T-helper 1 cell treated with Interleukin-12 subunit alpha and Interleukin-12 subunit beta and Interleukin-4 antibody, amounts not matched to agents 30 μg/mL and 1 μg/mL, for 36 hours (primary cell): ENCODE results near the gene MYT1.

ENCODE experiments used
- H3K27ac Mint-ChIP-seq: one replicate; pipeline ENCODE4 v1.8.0; 2021; ENCODE audit warnings: mild to moderate bottlenecking, mixed read lengths
- H3K27me3 Mint-ChIP-seq: one replicate; pipeline ENCODE4 v1.8.0; 2021; ENCODE audit warnings: low read depth, mixed read lengths
- H3K36me3 Mint-ChIP-seq: one replicate; pipeline ENCODE4 v1.8.0; 2021; ENCODE audit warnings: low read depth, mixed read lengths
- H3K4me1 Mint-ChIP-seq: one replicate; pipeline ENCODE4 v1.8.0; 2021; ENCODE audit warnings: low read depth, mixed read lengths
- H3K4me3 Mint-ChIP-seq: one replicate; pipeline ENCODE4 v1.8.0; 2021; ENCODE audit warnings: mild to moderate bottlenecking, moderate library complexity, mixed read lengths
- H3K9me3 Mint-ChIP-seq: one replicate; pipeline ENCODE4 v1.8.0; 2021; ENCODE audit warnings: mixed read lengths

MYT1 gene

GRCh38 chr20:64196309-64196708, 32.1 kb downstream of the MYT1 start:
- Mint-ChIP-seq H3K4me3 (no peak overlapping the region), H3K4me1 (no peaks in the 10 kb centered on the region), H3K27me3 (no peaks in the 10 kb centered on the region), H3K36me3 (no peaks in the 10 kb centered on the region), H3K9me3 (no peaks in the 10 kb centered on the region), H3K27ac (no peak overlapping the region)

GRCh38 chr20:64196847-64197306, 32.6 kb downstream of the MYT1 start:
- no peaks in the 10 kb centered on the region for H3K27me3 Mint-ChIP-seq
- no peaks in the 10 kb centered on the region for H3K36me3 Mint-ChIP-seq
- no peaks in the 10 kb centered on the region for H3K4me1 Mint-ChIP-seq
- H3K9me3 Mint-ChIP-seq, result no peaks in the 10 kb centered on the region
- H3K27ac Mint-ChIP-seq, result no peak overlapping the region
- H3K4me3 Mint-ChIP-seq, result no peak overlapping the region

GRCh38 chr20:64198347-64198746, 34.1 kb downstream of the MYT1 start:
- Mint-ChIP-seq H3K27ac (no peak overlapping the region), H3K36me3 (no peaks in the 10 kb centered on the region)

GRCh38 chr20:64199395-64199794, 35.1 kb downstream of the MYT1 start:
- Mint-ChIP-seq H3K27me3 (no peaks in the 10 kb centered on the region), H3K36me3 (no peaks in the 10 kb centered on the region), H3K27ac (no peak overlapping the region), H3K4me1 (no peaks in the 10 kb centered on the region), H3K9me3 (no peaks in the 10 kb centered on the region), H3K4me3 (no peak overlapping the region)

More at GRCh38 chr20:64198347-64198746, 34.1 kb downstream of the MYT1 start:
- Mint-ChIP-seq H3K9me3 (no peaks in the 10 kb centered on the region), H3K4me3 (no peak overlapping the region), H3K4me1 (no peaks in the 10 kb centered on the region), H3K27me3 (no peaks in the 10 kb centered on the region)

- no peaks in the 10 kb centered on the region for H3K9me3 Mint-ChIP-seq
- no peak overlapping the region for H3K4me3 Mint-ChIP-seq
Observed at GRCh38 chr20:64200740-64201139, 36.5 kb downstream of the MYT1 start.

GRCh38 chr20:64201653-64202052, 37.4 kb downstream of the MYT1 start:
- Mint-ChIP-seq H3K36me3 (no peaks in the 10 kb centered on the region), H3K4me1 (no peaks in the 10 kb centered on the region), H3K27ac (no peak overlapping the region), H3K4me3 (no peak overlapping the region), H3K9me3 (no peaks in the 10 kb centered on the region), H3K27me3 (no peaks in the 10 kb centered on the region)

More at GRCh38 chr20:64200740-64201139, 36.5 kb downstream of the MYT1 start:
- Mint-ChIP-seq H3K4me1 (no peaks in the 10 kb centered on the region), H3K27me3 (no peaks in the 10 kb centered on the region), H3K27ac (no peak overlapping the region), H3K36me3 (no peaks in the 10 kb centered on the region)

GRCh38 chr20:64203037-64203777, 39.0 kb downstream of the MYT1 start:
- Mint-ChIP-seq H3K27me3 (no peaks in the 10 kb centered on the region), H3K4me1 (no peaks in the 10 kb centered on the region), H3K9me3 (no peaks in the 10 kb centered on the region), H3K27ac (no peak overlapping the region), H3K4me3 (no peak overlapping the region), H3K36me3 (no peaks in the 10 kb centered on the region)

- Mint-ChIP-seq H3K36me3 (no peaks in the 10 kb centered on the region), H3K27ac (no peak overlapping the region), H3K4me1 (no peaks in the 10 kb centered on the region), H3K27me3 (no peaks in the 10 kb centered on the region), H3K9me3 (no peaks in the 10 kb centered on the region), H3K4me3 (no peak overlapping the region)
Observed at GRCh38 chr20:64205611-64206026, 41.4 kb downstream of the MYT1 start.

GRCh38 chr20:64206614-64207013, 42.4 kb downstream of the MYT1 start:
- Mint-ChIP-seq H3K4me3 (no peak overlapping the region), H3K27me3 (no peaks in the 10 kb centered on the region), H3K9me3 (no peaks in the 10 kb centered on the region), H3K27ac (no peak overlapping the region), H3K4me1 (no peaks in the 10 kb centered on the region), H3K36me3 (no peaks in the 10 kb centered on the region)

- no peaks in the 10 kb centered on the region for H3K27me3 Mint-ChIP-seq
- H3K4me3 Mint-ChIP-seq, result no peak overlapping the region
- no peaks in the 10 kb centered on the region for H3K9me3 Mint-ChIP-seq
- no peaks in the 10 kb centered on the region for H3K4me1 Mint-ChIP-seq
- no peaks in the 10 kb centered on the region for H3K36me3 Mint-ChIP-seq
- H3K27ac Mint-ChIP-seq, result no peak overlapping the region
Observed at GRCh38 chr20:64207641-64208590, 43.7 kb downstream of the MYT1 start.

GRCh38 chr20:64209148-64209547, 44.9 kb downstream of the MYT1 start:
- H3K9me3 Mint-ChIP-seq, result no peaks in the 10 kb centered on the region
- no peak overlapping the region for H3K4me3 Mint-ChIP-seq
- no peaks in the 10 kb centered on the region for H3K27me3 Mint-ChIP-seq
- no peaks in the 10 kb centered on the region for H3K4me1 Mint-ChIP-seq
- no peaks in the 10 kb centered on the region for H3K36me3 Mint-ChIP-seq
- no peak overlapping the region for H3K27ac Mint-ChIP-seq

GRCh38 chr20:64210656-64211369, 46.6 kb downstream of the MYT1 start:
- H3K36me3 Mint-ChIP-seq, result no peaks in the 10 kb centered on the region
- H3K9me3 Mint-ChIP-seq, result no peaks in the 10 kb centered on the region
- H3K4me1 Mint-ChIP-seq, result peaks cover 2% of the 10 kb centered on the region
- H3K27me3 Mint-ChIP-seq, result no peaks in the 10 kb centered on the region
- H3K4me3 Mint-ChIP-seq, result no peak overlapping the region
- H3K27ac Mint-ChIP-seq, result no peak overlapping the region

- Mint-ChIP-seq H3K9me3 (no peaks in the 10 kb centered on the region), H3K36me3 (no peaks in the 10 kb centered on the region), H3K27me3 (no peaks in the 10 kb centered on the region), H3K4me1 (peaks cover 2% of the 10 kb centered on the region), H3K27ac (no peak overlapping the region), H3K4me3 (no peak overlapping the region)
Observed at GRCh38 chr20:64211874-64212658, 47.8 kb downstream of the MYT1 start.

GRCh38 chr20:64212755-64213154, 48.5 kb downstream of the MYT1 start:
- no peaks in the 10 kb centered on the region for H3K27me3 Mint-ChIP-seq
- no peak overlapping the region for H3K4me3 Mint-ChIP-seq
- H3K27ac Mint-ChIP-seq, result no peak overlapping the region
- H3K9me3 Mint-ChIP-seq, result no peaks in the 10 kb centered on the region
- H3K36me3 Mint-ChIP-seq, result no peaks in the 10 kb centered on the region
- H3K4me1 Mint-ChIP-seq, result peaks cover 2% of the 10 kb centered on the region
